ENCODE data around the gene HLA-G. TPM values are rescaled to one million over a fixed set of nuclear protein-coding genes. Genes with fewer than 3 reads are reported as not detected.

The HLA-G gene
- total RNA-seq, result 0.26 and 0.36 TPM in 2 replicates

GRCh38 chr6:29827579-29828470, at the start of gene HLA-G:
Gene HLA-G (plus strand): TSS chr6:29827825. CDS start chr6:29827845, 20 bp downstream.

Other genes starting within 250 kb of the HLA-G start
- gene OR2H2, start 242.7 kb upstream of the HLA-G start, total RNA-seq, result not detected in 2 replicates
- 18.3 and 25.4 TPM in 2 replicates for gene GABBR1, start 194.6 kb upstream of the HLA-G start, total RNA-seq
- gene MOG, start 170.7 kb upstream of the HLA-G start, total RNA-seq, result not detected in 2 replicates
- 0.07 TPM in 1 of 2 replicates, not detected in the other for gene ZFP57, start 146.7 kb upstream of the HLA-G start, total RNA-seq
- 2.9 and 6.7 TPM in 2 replicates for gene HLA-F, start 104.4 kb upstream of the HLA-G start, total RNA-seq
- 456 and 579 TPM in 2 replicates for gene HLA-A, start 114.7 kb downstream of the HLA-G start, total RNA-seq
- 12.6 and 16.2 TPM in 2 replicates for gene POLR1H, start 233.4 kb downstream of the HLA-G start, total RNA-seq
- gene PPP1R11, start 239.4 kb downstream of the HLA-G start, total RNA-seq, result 23.8 and 25.7 TPM in 2 replicates
- 0.07 TPM in 1 of 2 replicates, not detected in the other for gene RNF39, start 247.9 kb downstream of the HLA-G start, total RNA-seq

Data from smooth muscle cell of the pulmonary artery (primary cell).